B cell (primary cell): Measurements from ENCODE around the gene JADE3.

Experiments
- CTCF ChIP-seq: fragments of 200-600 bp; IDR thresholded peaks from one replicate; pipeline ENCODE4 v1.8.0; 2022; ENCODE audit warnings: antibody characterized with exemption, mild to moderate bottlenecking
- EZH2 ChIP-seq: IDR thresholded peaks from 2 replicates; pipeline ENCODE4 v1.6.1; 2012; ENCODE audit warnings: borderline replicate concordance, low read depth, mild to moderate bottlenecking, moderate library complexity, low read length; ENCODE audit not compliant: insufficient read depth, poor library complexity, severe bottlenecking

- TF ChIP-seq CTCF (peak; percentile 65), EZH2 (no peak)
These were observed 626 bp downstream of the JADE3 start for GRCh38 chrX:46912603-46913491.
